ENCODE measurements around the gene HSPA4L. TPM values are rescaled to one million over a fixed set of nuclear protein-coding genes. Genes with fewer than 3 reads are reported as not detected.
A peak's percentile ranks its signal among the peaks of the same experiment; 100 is the strongest.

HSPA4L gene
- total and polyA plus RNA-seq, 2 donors (not counting 1 experiment from before 2014, with no cell fraction given) = not detected

DNA sequence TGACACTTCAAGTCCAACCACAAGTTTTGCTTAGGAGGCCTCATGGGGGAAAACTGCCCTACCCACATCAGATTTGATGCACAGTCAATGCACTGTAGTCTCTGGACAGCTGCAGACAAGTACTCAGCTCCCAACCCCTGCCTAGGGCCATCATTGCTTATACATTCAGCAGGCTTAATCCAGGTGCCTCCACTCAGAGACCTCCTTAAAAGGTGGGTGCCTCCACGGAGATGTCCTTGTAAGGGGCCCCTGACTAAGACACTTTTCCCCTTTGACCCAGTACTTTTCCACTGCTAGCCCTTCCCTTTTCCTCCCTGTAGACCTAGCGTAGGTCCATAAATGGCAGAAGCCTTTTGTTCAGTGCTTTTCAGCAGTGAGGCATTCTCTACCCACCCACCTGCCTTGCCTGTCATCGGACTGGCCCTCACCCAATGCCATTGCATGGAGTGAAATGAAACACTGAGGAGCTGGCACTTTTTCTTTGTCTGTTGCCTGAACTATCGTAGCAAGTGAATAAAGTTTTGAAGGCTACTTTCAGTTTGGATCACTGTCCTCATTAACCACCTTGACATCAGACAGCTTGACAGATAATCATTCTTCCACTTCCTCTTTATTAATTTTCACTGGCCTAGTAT lies 74.8 kb downstream of the HSPA4L start:
- 77% methylated on average over 3 of the region's 4 CpGs for WGBS (ENCODE audit: insufficient coverage)
- H3K79me2 ChIP-seq (ENCODE audit: control insufficient read depth, insufficient read depth, low read length) = no peaks in the 10 kb centered on the region
- peaks cover 0 to 12% (median 0%) of the 10 kb centered on the region in 3 donors for H3K9me3 ChIP-seq (ENCODE audit: control extremely low read depth in 1 of 3, control insufficient read depth in 2 of 3, insufficient read depth in 1 of 3, low read length in 2 of 3)
- POLR2A ChIA-PET = no interaction called here
- Mint-ChIP-seq H3K9me3 (ENCODE audit: insufficient read depth) (peaks cover 7% of the 10 kb centered on the region), H3K27ac (no peak overlapping the region), H3K27me3 (no peaks in the 10 kb centered on the region), H3K4me1 (peaks cover 22% of the 10 kb centered on the region), H3K4me3 (peak overlapping the region; percentile 61)
- H3K27ac ChIP-seq (ENCODE audit: low read length in 2 of 2) = no peak overlapping the region
- no peaks in the 10 kb centered on the region for H3K36me3 ChIP-seq (replicated peaks in 1 of 2; ENCODE audit: control extremely low read depth in 1 of 2, control insufficient read depth in 1 of 2, extremely low read depth in 1 of 2, insufficient read depth in 2 of 2, low read length in 1 of 2)
- ATAC-seq (ENCODE audit: low read depth) = no peak
- H3K27me3 ChIP-seq (replicated peaks in 1 of 4; ENCODE audit: control extremely low read depth in 1 of 4, control insufficient read depth in 3 of 4, insufficient read depth in 4 of 4, low read length in 3 of 4) = no peaks in the 10 kb centered on the region
- H4K20me1 ChIP-seq (ENCODE audit: control insufficient read depth, insufficient read depth, low read length, poor library complexity, severe bottlenecking) = no peaks in the 10 kb centered on the region
- H3K9ac ChIP-seq (ENCODE audit: low read length) = no peak overlapping the region
- TF ChIP-seq, protein P1, sequence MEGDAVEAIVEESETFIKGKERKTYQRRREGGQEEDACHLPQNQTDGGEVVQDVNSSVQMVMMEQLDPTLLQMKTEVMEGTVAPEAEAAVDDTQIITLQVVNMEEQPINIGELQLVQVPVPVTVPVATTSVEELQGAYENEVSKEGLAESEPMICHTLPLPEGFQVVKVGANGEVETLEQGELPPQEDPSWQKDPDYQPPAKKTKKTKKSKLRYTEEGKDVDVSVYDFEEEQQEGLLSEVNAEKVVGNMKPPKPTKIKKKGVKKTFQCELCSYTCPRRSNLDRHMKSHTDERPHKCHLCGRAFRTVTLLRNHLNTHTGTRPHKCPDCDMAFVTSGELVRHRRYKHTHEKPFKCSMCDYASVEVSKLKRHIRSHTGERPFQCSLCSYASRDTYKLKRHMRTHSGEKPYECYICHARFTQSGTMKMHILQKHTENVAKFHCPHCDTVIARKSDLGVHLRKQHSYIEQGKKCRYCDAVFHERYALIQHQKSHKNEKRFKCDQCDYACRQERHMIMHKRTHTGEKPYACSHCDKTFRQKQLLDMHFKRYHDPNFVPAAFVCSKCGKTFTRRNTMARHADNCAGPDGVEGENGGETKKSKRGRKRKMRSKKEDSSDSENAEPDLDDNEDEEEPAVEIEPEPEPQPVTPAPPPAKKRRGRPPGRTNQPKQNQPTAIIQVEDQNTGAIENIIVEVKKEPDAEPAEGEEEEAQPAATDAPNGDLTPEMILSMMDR (IDR thresholded peaks at IDR 0.05) = no peak
- no peak for TF ChIP-seq EZH2 (IDR thresholded peaks at IDR 0.05; ENCODE audit: borderline replicate concordance, insufficient read depth, low read depth, low read length, poor library complexity, severe bottlenecking)
- no peak overlapping the region for H2AFZ ChIP-seq (ENCODE audit: insufficient read depth, low read depth, low read length, poor library complexity, severe bottlenecking)
- DNase-seq = no peak
- H3K4me1 ChIP-seq (ENCODE audit: control insufficient read depth in 2 of 2, insufficient read depth in 2 of 2, low read length in 2 of 2) = peaks cover 6% of the 10 kb centered on the region in 2 donors
- CTCF ChIA-PET = no interaction called here
- intact Hi-C loops (cut with micrococcal nuclease) = no loop called here
- peak overlapping the region; percentile 36 for H3K4me2 ChIP-seq (replicated peaks; ENCODE audit: low read depth, low read length, poor library complexity, severe bottlenecking)
- H3K4me3 ChIP-seq (ENCODE audit: control extremely low read depth in 1 of 5, extremely low read depth in 1 of 5, insufficient read depth in 1 of 5, low read depth in 2 of 5, low read length in 4 of 5) = no peak overlapping the region

- Histone ChIP-seq H3K4me2 (replicated peaks; ENCODE audit: low read depth, low read length, poor library complexity, severe bottlenecking) (no peak overlapping the region), H3K27me3 (replicated peaks in 1 of 4; ENCODE audit: control extremely low read depth in 1 of 4, control insufficient read depth in 3 of 4, insufficient read depth in 4 of 4, low read length in 3 of 4) (no peaks in the 10 kb centered on the region), H3K79me2 (ENCODE audit: control insufficient read depth, insufficient read depth, low read length) (no peaks in the 10 kb centered on the region), H3K9me3 (ENCODE audit: control extremely low read depth in 1 of 3, control insufficient read depth in 2 of 3, insufficient read depth in 1 of 3, low read length in 2 of 3) (peaks cover 0 to 12% (median 0%) of the 10 kb centered on the region in 3 donors), H3K4me1 (ENCODE audit: control insufficient read depth in 2 of 2, insufficient read depth in 2 of 2, low read length in 2 of 2) (peaks cover 6% of the 10 kb centered on the region in 2 donors), H3K9ac (ENCODE audit: low read length) (no peak overlapping the region), H3K27ac (ENCODE audit: low read length in 2 of 2) (no peak overlapping the region), H3K36me3 (replicated peaks in 1 of 2; ENCODE audit: control extremely low read depth in 1 of 2, control insufficient read depth in 1 of 2, extremely low read depth in 1 of 2, insufficient read depth in 2 of 2, low read length in 1 of 2) (no peaks in the 10 kb centered on the region), H2AFZ (ENCODE audit: insufficient read depth, low read depth, low read length, poor library complexity, severe bottlenecking) (no peak overlapping the region), H4K20me1 (ENCODE audit: control insufficient read depth, insufficient read depth, low read length, poor library complexity, severe bottlenecking) (no peaks in the 10 kb centered on the region), H3K4me3 (ENCODE audit: control extremely low read depth in 1 of 5, extremely low read depth in 1 of 5, insufficient read depth in 1 of 5, low read depth in 2 of 5, low read length in 4 of 5) (no peak overlapping the region)
- Mint-ChIP-seq H3K27me3 (no peaks in the 10 kb centered on the region), H3K4me3 (no peak overlapping the region), H3K4me1 (peaks cover 22% of the 10 kb centered on the region), H3K9me3 (ENCODE audit: insufficient read depth) (peaks cover 9% of the 10 kb centered on the region), H3K27ac (no peak overlapping the region)
- TF ChIP-seq, protein P1 (IDR thresholded peaks at IDR 0.05) = no peak
- no peak for TF ChIP-seq EZH2 (IDR thresholded peaks at IDR 0.05; ENCODE audit: borderline replicate concordance, insufficient read depth, low read depth, low read length, poor library complexity, severe bottlenecking)
- ChIA-PET POLR2A (no interaction called here), CTCF (no interaction called here)
- WGBS (ENCODE audit: insufficient coverage) = no CpG with 5 or more reads among the region's 1 CpG
- intact Hi-C loops (cut with micrococcal nuclease) = no loop called here
- no peak for ATAC-seq (ENCODE audit: low read depth)
- DNase-seq = no peak
Observed at GRCh38 chr4:127857641-127858040, 75.5 kb downstream of the HSPA4L start.
